Suprapubic skin (tissue), 4 donors: ENCODE data around the gene FRA10AC1. TPM values are rescaled to one million over a fixed set of nuclear protein-coding genes. Genes with fewer than 3 reads are reported as not detected.

Source experiments
- DNase-seq, 2 donors: peaks; one replicate each; pipeline ENCODE4 v3.0.0-alpha.2; 2019; ENCODE audit warnings: low spot score in 2 of 2
- H3K27ac ChIP-seq: fragments of 200-600 bp; sonication (generic); one replicate; pipeline ENCODE4 v1.5.1; 2019
- H3K27me3 ChIP-seq: fragments of 200-600 bp; sonication (generic); one replicate; pipeline ENCODE4 v1.5.1; 2019
- H3K36me3 ChIP-seq: fragments of 200-600 bp; sonication (generic); one replicate; pipeline ENCODE4 v1.5.1; 2019
- H3K4me1 ChIP-seq: fragments of 200-600 bp; sonication (generic); one replicate; pipeline ENCODE4 v1.5.1; 2019
- H3K4me3 ChIP-seq: fragments of 200-600 bp; sonication (generic); one replicate; pipeline ENCODE4 v1.5.1; 2019; ENCODE audit warnings: mild to moderate bottlenecking
- H3K9me3 ChIP-seq: fragments of 200-600 bp; sonication (generic); one replicate; pipeline ENCODE4 v1.5.1; 2019
- EP300 ChIP-seq: sonication (generic); formaldehyde crosslinking; IDR thresholded peaks from one replicate; pipeline ENCODE4 v1.6.1; 2017; ENCODE audit warnings: antibody characterized with exemption
- POLR2A ChIP-seq, 2 donors: fragments of 450-650 bp; IDR thresholded peaks; one replicate each; pipeline ENCODE4 v1.6.1; 2017; ENCODE audit warnings: antibody characterized with exemption in 2 of 2, mild to moderate bottlenecking in 2 of 2, moderate library complexity in 2 of 2
- POLR2AphosphoS5 ChIP-seq, 3 donors: sonication (generic); formaldehyde crosslinking; IDR thresholded peaks; one replicate each; pipeline ENCODE4 v1.6.1; 2017; ENCODE audit warnings: antibody characterized with exemption in 3 of 3
- WGBS: methylation state at CpG from one replicate; pipeline ENCODE4 v1.1.5; 2018; 5-methylcytosine and 5-hydroxymethylcytosine counted together
- total RNA-seq, 4 donors: library from RNA; depleted of rRNA; stranded (reverse); fragments of >200 nt; gene quantifications; one replicate each; pipeline ENCODE4 v1.1.0, GENCODE V29; 2016
- TF ChIP-seq, protein P1 (sequence below), 2 donors: fragments of 200-600 bp in 1 of 2; fragments of 450-650 bp in 1 of 2; sonication (generic) in 1 of 2; IDR thresholded peaks; one replicate each; pipeline ENCODE4 v1.5.1; 2016 to 2019; ENCODE audit warnings: antibody characterized with exemption in 2 of 2, mild to moderate bottlenecking in 1 of 2, moderate library complexity in 1 of 2

The FRA10AC1 gene
- total RNA-seq, 4 donors from 2014 or later: 4.7 to 78.0 (median 13.8) TPM

DNA sequence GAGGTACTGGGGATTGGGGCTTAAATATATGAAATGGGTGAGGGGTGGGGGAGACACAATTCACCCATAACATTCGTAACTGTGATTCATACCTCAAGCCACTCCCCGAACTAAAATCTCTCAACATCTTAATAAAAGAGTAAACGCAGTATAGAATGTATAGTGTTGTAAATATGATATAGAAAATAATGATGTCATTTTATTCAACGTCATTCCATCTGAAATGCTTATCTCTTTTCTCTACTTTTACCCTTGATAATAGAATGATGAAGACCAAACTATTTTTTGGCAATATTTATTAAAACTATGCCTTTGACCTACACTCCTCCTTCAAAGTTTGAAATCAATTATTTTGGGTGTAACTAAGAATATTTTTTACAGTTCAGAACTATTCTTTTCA lies 36.4 kb downstream of the FRA10AC1 start:
- Histone ChIP-seq H3K9me3 (no peaks in the 10 kb centered on the region), H3K36me3 (peaks cover 57% of the 10 kb centered on the region), H3K4me1 (no peaks in the 10 kb centered on the region), H3K27me3 (no peaks in the 10 kb centered on the region), H3K27ac (no peak overlapping the region), H3K4me3 (no peak overlapping the region)
- 91% methylated on average over 4 of the region's 4 CpGs for WGBS
- no peak for DNase-seq
- no peak for TF ChIP-seq POLR2AphosphoS5 (IDR thresholded peaks at IDR 0.05)
- TF ChIP-seq POLR2A (IDR thresholded peaks at IDR 0.05): no peak
- TF ChIP-seq, protein P1, sequence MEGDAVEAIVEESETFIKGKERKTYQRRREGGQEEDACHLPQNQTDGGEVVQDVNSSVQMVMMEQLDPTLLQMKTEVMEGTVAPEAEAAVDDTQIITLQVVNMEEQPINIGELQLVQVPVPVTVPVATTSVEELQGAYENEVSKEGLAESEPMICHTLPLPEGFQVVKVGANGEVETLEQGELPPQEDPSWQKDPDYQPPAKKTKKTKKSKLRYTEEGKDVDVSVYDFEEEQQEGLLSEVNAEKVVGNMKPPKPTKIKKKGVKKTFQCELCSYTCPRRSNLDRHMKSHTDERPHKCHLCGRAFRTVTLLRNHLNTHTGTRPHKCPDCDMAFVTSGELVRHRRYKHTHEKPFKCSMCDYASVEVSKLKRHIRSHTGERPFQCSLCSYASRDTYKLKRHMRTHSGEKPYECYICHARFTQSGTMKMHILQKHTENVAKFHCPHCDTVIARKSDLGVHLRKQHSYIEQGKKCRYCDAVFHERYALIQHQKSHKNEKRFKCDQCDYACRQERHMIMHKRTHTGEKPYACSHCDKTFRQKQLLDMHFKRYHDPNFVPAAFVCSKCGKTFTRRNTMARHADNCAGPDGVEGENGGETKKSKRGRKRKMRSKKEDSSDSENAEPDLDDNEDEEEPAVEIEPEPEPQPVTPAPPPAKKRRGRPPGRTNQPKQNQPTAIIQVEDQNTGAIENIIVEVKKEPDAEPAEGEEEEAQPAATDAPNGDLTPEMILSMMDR (IDR thresholded peaks at IDR 0.05): no peak
- no peak for TF ChIP-seq EP300

DNA sequence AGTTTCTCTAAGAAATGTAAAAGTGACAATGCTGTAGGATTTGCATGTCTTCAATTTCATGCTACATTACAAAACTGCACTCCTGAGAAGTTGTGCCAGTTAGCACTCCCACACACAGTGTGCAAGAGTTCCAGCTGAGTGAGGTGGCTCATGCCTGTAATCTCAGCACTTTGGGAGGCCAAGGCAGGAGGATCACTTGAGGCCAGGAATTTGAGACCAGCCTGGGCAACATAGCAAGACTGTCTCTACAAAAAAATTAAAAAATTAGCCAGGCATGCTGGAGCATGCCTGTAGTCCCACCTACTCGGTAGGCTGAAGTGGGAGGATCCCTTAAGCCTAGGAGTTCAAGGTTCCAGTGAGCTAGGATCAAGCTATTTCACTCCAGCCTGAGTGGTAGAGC lies 44.6 kb downstream of the FRA10AC1 start:
- TF ChIP-seq POLR2A (IDR thresholded peaks at IDR 0.05): no peak
- TF ChIP-seq, protein P1 (IDR thresholded peaks at IDR 0.05): no peak
- no peak for TF ChIP-seq POLR2AphosphoS5 (IDR thresholded peaks at IDR 0.05)
- TF ChIP-seq EP300: no peak
- 50% methylated on average over 1 of the region's 1 CpG for WGBS
- Histone ChIP-seq H3K36me3 (peaks cover 9% of the 10 kb centered on the region), H3K4me1 (no peaks in the 10 kb centered on the region), H3K4me3 (no peak overlapping the region), H3K9me3 (no peaks in the 10 kb centered on the region), H3K27me3 (no peaks in the 10 kb centered on the region), H3K27ac (no peak overlapping the region)
- no peak for DNase-seq

DNA sequence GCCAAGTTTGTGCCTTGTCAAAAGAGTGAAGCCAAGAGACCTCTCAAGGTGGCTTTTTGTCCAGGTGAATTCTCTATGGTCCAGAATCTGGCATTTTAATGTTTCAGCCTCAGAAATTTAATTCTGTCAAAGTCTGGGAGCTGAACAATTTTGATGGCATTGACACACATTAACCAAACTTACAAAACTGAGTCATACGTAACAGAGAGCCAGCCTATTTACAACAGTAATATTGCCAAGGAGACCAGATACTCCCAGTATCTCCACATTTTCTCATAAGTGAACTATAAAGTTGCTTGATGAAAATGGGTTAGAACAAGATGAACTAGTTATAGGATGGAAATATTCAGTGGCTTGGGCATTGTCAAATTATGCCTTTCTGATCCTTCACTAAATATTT lies 46.2 kb downstream of the FRA10AC1 start:
- Histone ChIP-seq H3K9me3 (no peaks in the 10 kb centered on the region), H3K27me3 (no peaks in the 10 kb centered on the region), H3K36me3 (peaks cover 9% of the 10 kb centered on the region), H3K4me1 (no peaks in the 10 kb centered on the region), H3K27ac (no peak overlapping the region), H3K4me3 (no peak overlapping the region)
- no peak for DNase-seq
- 75% methylated on average over 1 of the region's 1 CpG for WGBS
- TF ChIP-seq, protein P1 (IDR thresholded peaks at IDR 0.05): no peak
- TF ChIP-seq EP300: no peak

DNA sequence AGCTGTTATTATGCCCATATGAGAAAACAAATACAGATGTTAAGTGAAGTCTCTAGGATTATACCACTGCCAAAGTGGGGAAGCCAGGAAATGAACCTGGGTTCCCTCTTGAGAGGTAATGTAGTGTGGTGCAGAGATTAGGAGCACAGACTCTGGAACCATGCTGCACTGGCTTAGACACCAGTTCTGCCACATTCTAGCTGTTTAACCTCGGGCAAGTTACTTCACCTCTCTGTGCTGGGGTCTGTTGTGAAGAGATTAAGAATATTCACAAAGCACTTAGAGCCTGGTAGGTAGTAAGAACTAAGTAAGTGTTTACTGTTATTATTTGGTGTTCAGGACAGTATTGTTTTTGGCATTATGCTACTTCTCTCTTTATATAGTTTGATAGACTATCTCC lies 48.2 kb downstream of the FRA10AC1 start:
- Histone ChIP-seq H3K27me3 (no peaks in the 10 kb centered on the region), H3K27ac (no peak overlapping the region), H3K9me3 (no peaks in the 10 kb centered on the region), H3K4me3 (no peak overlapping the region), H3K4me1 (no peaks in the 10 kb centered on the region), H3K36me3 (no peaks in the 10 kb centered on the region)
- no peak for DNase-seq
- TF ChIP-seq, protein P1 (IDR thresholded peaks at IDR 0.05): no peak
- no peak for TF ChIP-seq EP300
- WGBS: 90% methylated on average over 1 of the region's 1 CpG

DNA sequence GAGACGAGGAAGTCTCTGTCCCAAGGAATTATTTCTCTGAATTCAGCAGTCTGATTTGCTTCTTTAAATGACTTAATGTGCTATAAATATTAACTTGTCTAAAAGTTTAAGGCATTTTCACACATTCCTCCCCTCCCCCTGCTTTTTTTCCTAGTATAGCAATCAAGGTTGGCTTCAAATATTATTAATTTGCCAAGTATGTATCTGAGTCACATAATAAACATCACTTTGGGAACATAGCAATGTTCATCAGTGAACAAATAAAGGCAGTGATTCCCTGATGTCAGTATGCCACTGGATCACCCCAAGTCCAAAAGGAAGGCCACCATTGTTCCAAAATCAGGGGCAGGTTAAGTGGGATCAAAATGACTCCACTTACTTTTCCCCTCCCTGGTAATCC lies 49.5 kb downstream of the FRA10AC1 start:
- Histone ChIP-seq H3K27me3 (no peaks in the 10 kb centered on the region), H3K36me3 (no peaks in the 10 kb centered on the region), H3K9me3 (no peaks in the 10 kb centered on the region), H3K4me1 (no peaks in the 10 kb centered on the region), H3K27ac (no peak overlapping the region), H3K4me3 (no peak overlapping the region)
- WGBS: 61% methylated on average over 1 of the region's 1 CpG
- TF ChIP-seq POLR2AphosphoS5 (IDR thresholded peaks at IDR 0.05) (no peak), POLR2A (IDR thresholded peaks at IDR 0.05) (no peak), EP300 (no peak)
- TF ChIP-seq, protein P1 (IDR thresholded peaks at IDR 0.05): no peak
- DNase-seq: no peak
